Mesenchymal stem cell (in vitro differentiated cells and primary cell): Measurements from ENCODE around the gene PTPA.

Source experiments
- DNase-seq: peaks from one replicate; pipeline ENCODE4 v3.0.0-alpha.2; 2013
- H2AFZ ChIP-seq: one replicate; pipeline ENCODE4 v1.6.1; 2013; ENCODE audit warnings: low read depth, mild to moderate bottlenecking, control low read depth, inconsistent platforms, low read length, moderate library complexity
- H2AK5ac ChIP-seq: 2 replicates; pipeline ENCODE4 v1.6.1; 2013; ENCODE audit warnings: low read length, moderate library complexity, mild to moderate bottlenecking, inconsistent platforms; ENCODE audit not compliant: severe bottlenecking
- H2BK120ac ChIP-seq: one replicate; pipeline ENCODE4 v1.6.1; 2013; ENCODE audit warnings: low read depth, mild to moderate bottlenecking, inconsistent platforms, low read length, moderate library complexity
- H2BK12ac ChIP-seq, 2 experiments: one replicate each; pipeline ENCODE4 v1.6.1; 2013; ENCODE audit warnings: inconsistent platforms in 2 of 2, low read length in 2 of 2, mild to moderate bottlenecking in 2 of 2, moderate library complexity in 2 of 2, control low read depth in 1 of 2
- H2BK15ac ChIP-seq: one replicate; pipeline ENCODE4 v1.6.1; 2013; ENCODE audit warnings: mild to moderate bottlenecking, low read depth, inconsistent platforms; ENCODE audit not compliant: poor library complexity, severe bottlenecking
- H2BK5ac ChIP-seq: 2 replicates; pipeline ENCODE4 v1.6.1; 2013; ENCODE audit warnings: low read depth, mild to moderate bottlenecking, low read length, control low read depth, inconsistent platforms; ENCODE audit not compliant: poor library complexity, severe bottlenecking
- H3K14ac ChIP-seq, 2 experiments: one replicate each; pipeline ENCODE4 v1.6.1; 2013; ENCODE audit warnings: inconsistent platforms in 2 of 2, low read length in 2 of 2, control low read depth in 1 of 2, mild to moderate bottlenecking in 1 of 2, moderate library complexity in 1 of 2
- H3K18ac ChIP-seq, 2 experiments: one replicate each; pipeline ENCODE4 v1.6.1; 2013; ENCODE audit warnings: inconsistent platforms in 2 of 2, low read length in 2 of 2, control low read depth in 1 of 2, low read depth in 1 of 2, mild to moderate bottlenecking in 1 of 2
- H3K23ac ChIP-seq, 2 experiments: one replicate each; pipeline ENCODE4 v1.6.1; 2013; ENCODE audit warnings: inconsistent platforms in 2 of 2, low read length in 2 of 2, mild to moderate bottlenecking in 2 of 2, moderate library complexity in 2 of 2, control low read depth in 1 of 2
- H3K27ac ChIP-seq: 2 replicates; pipeline ENCODE4 v1.5.1; 2013; ENCODE audit warnings: mild to moderate bottlenecking, moderate library complexity, low read length, control low read depth, inconsistent platforms; ENCODE audit not compliant: poor library complexity, severe bottlenecking
- H3K27me3 ChIP-seq, 2 experiments: 2 replicates each; pipeline versions ENCODE4 v1.6.1 to v1.7.0; 2013; ENCODE audit warnings: low read length in 2 of 2, mild to moderate bottlenecking in 2 of 2, moderate library complexity in 2 of 2, control low read depth in 1 of 2, inconsistent platforms in 1 of 2; ENCODE audit not compliant: control insufficient read depth in 1 of 2, insufficient read depth in 1 of 2
- H3K36me3 ChIP-seq, 2 experiments: 2 replicates each; pipeline versions ENCODE4 v1.6.1 to v1.7.0; 2013; ENCODE audit warnings: low read length in 2 of 2, control low read depth in 1 of 2, inconsistent platforms in 1 of 2, low read depth in 1 of 2, mild to moderate bottlenecking in 1 of 2; ENCODE audit not compliant: insufficient read depth in 2 of 2, control insufficient read depth in 1 of 2
- H3K4ac ChIP-seq, 2 experiments: one replicate each; pipeline ENCODE4 v1.6.1; 2013; ENCODE audit warnings: inconsistent platforms in 2 of 2, low read length in 2 of 2, mild to moderate bottlenecking in 2 of 2, moderate library complexity in 2 of 2, control low read depth in 1 of 2, low read depth in 1 of 2
- H3K4me1 ChIP-seq: 2 replicates; pipeline ENCODE4 v1.6.1; 2013; ENCODE audit warnings: low read depth, low read length, control low read depth; ENCODE audit not compliant: control insufficient read depth, insufficient read depth
- H3K4me2 ChIP-seq: 2 replicates; pipeline ENCODE4 v1.6.1; 2013; ENCODE audit warnings: low read length, mild to moderate bottlenecking, inconsistent platforms; ENCODE audit not compliant: poor library complexity, severe bottlenecking
- H3K4me3 ChIP-seq, 2 experiments: 2 replicates each; pipeline versions ENCODE4 v1.5.1 to v1.7.0; 2013; ENCODE audit warnings: low read length in 2 of 2, mild to moderate bottlenecking in 2 of 2, control low read depth in 1 of 2, low read depth in 1 of 2; ENCODE audit not compliant: insufficient read depth in 1 of 2
- H3K79me1 ChIP-seq: replicated peaks from 2 replicates; pipeline ENCODE4 v1.6.1; 2013; ENCODE audit warnings: mild to moderate bottlenecking, control low read depth, low read length, inconsistent platforms; ENCODE audit not compliant: poor library complexity, severe bottlenecking
- H3K9ac ChIP-seq: 2 replicates; pipeline ENCODE4 v1.7.0; 2013; ENCODE audit warnings: mild to moderate bottlenecking, low read length, moderate library complexity
- H3K9me3 ChIP-seq: 2 replicates; pipeline ENCODE4 v1.7.0; 2013; ENCODE audit warnings: mild to moderate bottlenecking, low read length; ENCODE audit not compliant: control insufficient read depth
- H4K8ac ChIP-seq: one replicate; pipeline ENCODE4 v1.6.1; 2013; ENCODE audit warnings: inconsistent platforms, mild to moderate bottlenecking, low read length, moderate library complexity
- H4K91ac ChIP-seq: one replicate; pipeline ENCODE4 v1.6.1; 2013; ENCODE audit warnings: mild to moderate bottlenecking, low read length, inconsistent platforms
- WGBS: methylation state at CpG from one replicate; pipeline ENCODE4 v1.1.7; 2013; ENCODE audit warnings: mixed read lengths; 5-methylcytosine and 5-hydroxymethylcytosine counted together

The PTPA gene

GRCh38 chr9:129171993-129172751 is 61.0 kb downstream of the PTPA start:
- H3K4me3 ChIP-seq, result no peak overlapping the region
- H3K79me1 ChIP-seq, result no peaks in the 10 kb centered on the region
- H2BK120ac ChIP-seq, result no peak overlapping the region
- H3K18ac ChIP-seq, result peak overlapping the region; percentile 58 to 73
- peak overlapping the region; percentile 76 to 87 for H2BK12ac ChIP-seq
- peak overlapping the region; percentile 18 for H2AK5ac ChIP-seq
- no peak overlapping the region for H2BK5ac ChIP-seq
- H3K27me3 ChIP-seq, result no peaks in the 10 kb centered on the region
- H3K9me3 ChIP-seq, result no peaks in the 10 kb centered on the region
- peak overlapping the region in 1 of 2 experiments; percentile 26 for H3K14ac ChIP-seq
- 92% methylated on average over 7 of the region's 7 CpGs for WGBS
- H3K36me3 ChIP-seq, result peaks cover 0 to 6% of the 10 kb centered on the region in 2 experiments
- DNase-seq, result no peak
- peak overlapping the region; percentile 98 for H3K9ac ChIP-seq
- H4K91ac ChIP-seq, result peak overlapping the region; percentile 67
- H3K23ac ChIP-seq, result no peak overlapping the region
- peak overlapping the region; percentile 49 for H2BK15ac ChIP-seq
- no peak overlapping the region for H3K27ac ChIP-seq
- H2AFZ ChIP-seq, result no peak overlapping the region
- H3K4me2 ChIP-seq, result no peak overlapping the region
- peaks cover 37% of the 10 kb centered on the region for H3K4me1 ChIP-seq
- no peak overlapping the region for H4K8ac ChIP-seq
- H3K4ac ChIP-seq, result peak overlapping the region; percentile 20 to 54

DNA sequence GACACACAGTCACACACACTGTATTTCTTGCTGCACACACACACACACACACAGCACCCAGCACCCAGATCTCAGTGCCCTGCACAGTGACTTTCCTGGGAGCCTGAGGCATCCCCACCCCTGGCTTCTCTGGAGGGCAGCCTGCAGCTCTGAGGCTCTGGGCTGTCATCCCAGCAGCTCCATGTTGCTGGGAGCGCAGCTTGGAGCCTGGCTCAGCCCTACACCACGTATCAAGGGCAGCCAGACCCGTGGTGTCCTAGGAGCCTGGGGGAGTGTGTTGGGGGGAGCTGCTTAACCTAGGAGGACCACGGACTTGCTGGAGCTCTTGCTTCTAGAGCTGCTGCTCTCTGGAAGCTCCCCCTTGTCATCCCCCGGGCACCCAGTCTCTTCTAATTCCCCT is 61.6 kb downstream of the PTPA start:
- H3K4me1 ChIP-seq, result peaks cover 34% of the 10 kb centered on the region
- 77% methylated on average over 2 of the region's 5 CpGs for WGBS
- H3K4ac ChIP-seq, result peak overlapping the region; percentile 19 to 20
- H3K4me2 ChIP-seq, result no peak overlapping the region
- peak overlapping the region; percentile 76 to 87 for H2BK12ac ChIP-seq
- peak overlapping the region; percentile 59 for H4K91ac ChIP-seq
- no peak overlapping the region for H2BK15ac ChIP-seq
- no peaks in the 10 kb centered on the region for H3K79me1 ChIP-seq
- DNase-seq, result peak; percentile 31
- peak overlapping the region in 1 of 2 experiments; percentile 5 for H3K14ac ChIP-seq
- peak overlapping the region; percentile 80 to 93 for H3K18ac ChIP-seq
- H3K36me3 ChIP-seq, result peaks cover 0 to 6% of the 10 kb centered on the region in 2 experiments
- no peaks in the 10 kb centered on the region for H3K27me3 ChIP-seq
- no peak overlapping the region for H2AK5ac ChIP-seq
- H3K27ac ChIP-seq, result no peak overlapping the region
- H2BK5ac ChIP-seq, result no peak overlapping the region
- H2BK120ac ChIP-seq, result peak overlapping the region; percentile 82
- peak overlapping the region; percentile 98 for H3K9ac ChIP-seq
- no peak overlapping the region for H2AFZ ChIP-seq
- peak overlapping the region in 1 of 2 experiments; percentile 82 for H3K4me3 ChIP-seq
- peak overlapping the region; percentile 87 for H4K8ac ChIP-seq
- H3K9me3 ChIP-seq, result no peaks in the 10 kb centered on the region
- H3K23ac ChIP-seq, result no peak overlapping the region

DNA sequence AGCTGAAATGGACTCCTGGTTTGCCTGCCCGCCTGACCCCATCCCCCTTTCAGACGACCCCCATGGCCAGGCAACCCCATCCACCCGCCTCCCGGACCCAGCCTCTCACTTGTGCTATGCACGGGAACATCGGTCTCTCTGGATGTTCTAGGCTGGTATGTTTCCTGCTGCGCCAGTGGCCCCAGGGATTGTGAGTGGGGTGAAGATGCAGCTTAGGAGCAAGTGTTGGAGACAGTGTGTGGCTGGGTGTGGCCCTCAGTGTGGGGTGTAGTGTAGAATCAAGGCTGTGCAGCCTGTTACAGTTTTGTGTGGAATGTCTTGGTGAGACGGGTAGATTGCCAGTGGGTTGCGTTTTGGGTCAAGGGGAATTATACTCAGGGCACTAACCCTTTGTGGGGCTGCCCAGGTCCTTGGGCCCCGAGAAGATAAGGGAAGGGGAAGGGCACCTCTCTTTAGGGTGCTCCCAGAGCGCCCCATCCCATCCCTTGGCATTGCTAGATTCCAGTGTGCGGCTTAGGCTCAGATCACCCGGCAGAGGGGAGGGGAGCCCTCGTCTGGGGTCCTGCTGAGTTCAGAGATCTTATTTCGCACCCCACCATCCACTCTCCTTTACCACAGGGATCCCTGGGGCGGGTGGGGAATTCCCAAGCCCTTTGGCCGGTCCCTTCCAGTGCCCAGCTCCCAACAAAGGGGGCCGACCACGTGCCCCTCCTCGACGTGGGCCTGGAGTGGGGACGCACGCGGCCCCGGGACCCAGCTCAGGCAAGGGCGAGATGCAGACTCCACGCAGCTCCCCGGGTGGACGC is 62.3 kb downstream of the PTPA start:
- 30% methylated on average over 27 of the region's 29 CpGs for WGBS
- Histone ChIP-seq H2BK15ac (peak overlapping the region; percentile 73), H3K27ac (peak overlapping the region; percentile 48), H3K79me1 (peaks cover 2% of the 10 kb centered on the region), H2BK120ac (peak overlapping the region; percentile 82), H4K91ac (peak overlapping the region; percentile 99), H3K18ac (peak overlapping the region; percentile 93 to 96), H3K23ac (peak overlapping the region in 1 of 2 experiments; percentile 19), H3K4ac (peak overlapping the region; percentile 20 to 90), H2BK5ac (no peak overlapping the region), H3K9ac (peak overlapping the region; percentile 98), H2AK5ac (peak overlapping the region; percentile 51), H2BK12ac (peak overlapping the region; percentile 88 to 96), H3K36me3 (peaks cover 0 to 6% of the 10 kb centered on the region in 2 experiments), H3K4me2 (peak overlapping the region; percentile 91), H2AFZ (no peak overlapping the region), H3K27me3 (no peaks in the 10 kb centered on the region), H4K8ac (peak overlapping the region; percentile 97), H3K4me1 (peaks cover 33% of the 10 kb centered on the region), H3K4me3 (peak overlapping the region; percentile 45 to 82), H3K14ac (peak overlapping the region in 1 of 2 experiments; percentile 88), H3K9me3 (no peaks in the 10 kb centered on the region)
- peak; percentile 73 for DNase-seq
